Tibial nerve (tissue), 4 donors: ENCODE results near the gene VPS29.

Source experiments
- CTCF ChIP-seq, 5 experiments: fragments of 200-600 bp in 3 of 5; fragments of 450-650 bp in 2 of 5; sonication (generic) in 3 of 5; IDR thresholded peaks; one replicate each; pipeline ENCODE4 v1.5.1; 2016 to 2019; ENCODE audit warnings: antibody characterized with exemption in 5 of 5, mild to moderate bottlenecking in 3 of 5, moderate library complexity in 2 of 5
- EP300 ChIP-seq, 2 donors: sonication (generic); formaldehyde crosslinking; IDR thresholded peaks; one replicate each; pipeline ENCODE4 v1.6.1; 2017; ENCODE audit warnings: antibody characterized with exemption in 2 of 2, mild to moderate bottlenecking in 1 of 2
- POLR2A ChIP-seq, 2 donors: fragments of 450-650 bp; IDR thresholded peaks; one replicate each; pipeline ENCODE4 v1.6.1; 2017; ENCODE audit warnings: antibody characterized with exemption in 2 of 2, mild to moderate bottlenecking in 2 of 2, moderate library complexity in 2 of 2

GRCh38 chr12:110534811-110535210, 32.9 kb upstream of the VPS29 start:
- no peak for TF ChIP-seq CTCF (IDR thresholded peaks at IDR 0.05)
- no peak for TF ChIP-seq POLR2A (IDR thresholded peaks at IDR 0.05)
- TF ChIP-seq EP300 (IDR thresholded peaks at IDR 0.05): no peak
